Neural cell (in vitro differentiated cells): Measurements from ENCODE around the gene FYN.

Experiments used
- CTCF ChIP-seq: fragments of 450-650 bp; IDR thresholded peaks from 2 replicates; pipeline ENCODE4 v1.5.1; 2014; ENCODE audit warnings: antibody characterized with exemption, mild to moderate bottlenecking, moderate library complexity; ENCODE audit not compliant: poor library complexity, severe bottlenecking
- EP300 ChIP-seq: fragments of 450-650 bp; conservative IDR thresholded peaks from 2 replicates; pipeline ENCODE4 v1.6.1; 2014; ENCODE audit warnings: antibody characterized with exemption, mild to moderate bottlenecking, moderate library complexity; ENCODE audit not compliant: poor library complexity, severe bottlenecking
- EZH2 ChIP-seq: fragments of 200-600, 300-800 bp; shearing (Covaris generic), sonication (generic); IDR thresholded peaks from 2 replicates; pipeline ENCODE4 v1.6.1; 2014; ENCODE audit warnings: antibody characterized with exemption, low read length, borderline replicate concordance, mild to moderate bottlenecking; ENCODE audit not compliant: insufficient read depth, poor library complexity, severe bottlenecking
- POLR2AphosphoS5 ChIP-seq: IDR thresholded peaks from 2 replicates; pipeline ENCODE4 v1.6.1; 2012
- RAD21 ChIP-seq: fragments of 450-650 bp; conservative IDR thresholded peaks from 2 replicates; pipeline ENCODE4 v1.6.1; 2014; ENCODE audit warnings: antibody characterized with exemption, mild to moderate bottlenecking, moderate library complexity
- REST ChIP-seq: IDR thresholded peaks from 2 replicates; pipeline ENCODE4 v1.6.1; 2012; ENCODE audit warnings: borderline replicate concordance
- SMC3 ChIP-seq: fragments of 450-650 bp; conservative IDR thresholded peaks from 2 replicates; pipeline ENCODE4 v1.6.1; 2014; ENCODE audit warnings: antibody characterized with exemption, mild to moderate bottlenecking, moderate library complexity; ENCODE audit not compliant: poor library complexity

GRCh38 chr6:111842271-111842822 is 30.9 kb downstream of the FYN start:
- no peak for TF ChIP-seq CTCF
- TF ChIP-seq POLR2AphosphoS5, result no peak
- no peak for TF ChIP-seq REST
- TF ChIP-seq RAD21, result no peak
- no peak for TF ChIP-seq EZH2
- TF ChIP-seq SMC3, result no peak
- no peak for TF ChIP-seq EP300
